GM23338 (cell line): ENCODE data around the gene NRXN2. TPM values are rescaled to one million over a fixed set of nuclear protein-coding genes. Genes with fewer than 3 reads are reported as not detected.

Source experiments
- ATAC-seq: fragments of 200-7000 bp; cut with Tn5 transposase; 3 replicates; pipeline ENCODE4 v1.9.1; 2020
- DNase-seq: peaks from one replicate; pipeline ENCODE4 v3.0.0-alpha.2; 2015; ENCODE audit warnings: low spot score
- H2AFZ ChIP-seq: fragments of 200-600 bp; sonication (generic); 2 replicates; pipeline ENCODE4 v1.8.0; 2016; ENCODE audit warnings: antibody characterized with exemption, mild to moderate bottlenecking, moderate library complexity
- H3F3A ChIP-seq: fragments of 200-600 bp; sonication (generic); replicated peaks from 2 replicates; pipeline ENCODE4 v1.8.0; 2017; ENCODE audit warnings: antibody characterized with exemption, mixed run types, low read depth
- H3K27ac ChIP-seq: fragments of 200-600 bp; sonication (generic); 2 replicates; pipeline ENCODE4 v1.6.1; 2016; ENCODE audit warnings: low read depth
- H3K27me3 ChIP-seq: fragments of 200-600 bp; sonication (generic); 2 replicates; pipeline ENCODE4 v1.8.0; 2016; ENCODE audit warnings: mild to moderate bottlenecking, mixed run types, moderate library complexity; ENCODE audit not compliant: insufficient read depth
- H3K36me3 ChIP-seq: fragments of 200-600 bp; sonication (generic); 2 replicates; pipeline ENCODE4 v1.8.0; 2016; ENCODE audit warnings: mild to moderate bottlenecking; ENCODE audit not compliant: insufficient read depth
- H3K4me1 ChIP-seq: fragments of 200-600 bp; sonication (generic); 2 replicates; pipeline ENCODE4 v1.8.0; 2016; ENCODE audit warnings: mild to moderate bottlenecking, moderate library complexity; ENCODE audit not compliant: insufficient read depth
- H3K4me2 ChIP-seq: fragments of 200-600 bp; sonication (generic); 2 replicates; pipeline ENCODE4 v1.7.1; 2017; ENCODE audit warnings: mixed run types
- H3K4me3 ChIP-seq: fragments of 200-600 bp; sonication (generic); 2 replicates; pipeline ENCODE4 v1.6.1; 2016; ENCODE audit warnings: mixed run types
- H3K79me2 ChIP-seq: fragments of 200-600 bp; sonication (generic); replicated peaks from 2 replicates; pipeline ENCODE4 v1.8.0; 2017; ENCODE audit warnings: mild to moderate bottlenecking; ENCODE audit not compliant: insufficient read depth
- H3K9me2 ChIP-seq: fragments of 200-600 bp; sonication (generic); 2 replicates; pipeline ENCODE4 v1.8.0; 2017; ENCODE audit not compliant: insufficient read depth
- H4K20me1 ChIP-seq: fragments of 200-600 bp; sonication (generic); replicated peaks from 2 replicates; pipeline ENCODE4 v1.8.0; 2017; ENCODE audit warnings: mild to moderate bottlenecking; ENCODE audit not compliant: insufficient read depth
- H3K27ac Mint-ChIP-seq: 2 replicates; pipeline ENCODE4 v1.8.0; 2020; ENCODE audit warnings: inconsistent platforms, mild to moderate bottlenecking, moderate library complexity, mixed read lengths
- H3K27me3 Mint-ChIP-seq: 3 replicates; pipeline ENCODE4 v1.8.0; 2022; ENCODE audit warnings: low read depth, mild to moderate bottlenecking, moderate library complexity, mixed read lengths, inconsistent platforms; ENCODE audit not compliant: insufficient read depth, poor library complexity
- H3K36me3 Mint-ChIP-seq: 3 replicates; pipeline ENCODE4 v1.8.0; 2021; ENCODE audit warnings: low read depth, mild to moderate bottlenecking, inconsistent platforms, moderate library complexity, mixed read lengths
- H3K4me1 Mint-ChIP-seq: 3 replicates; pipeline ENCODE4 v1.8.0; 2020; ENCODE audit warnings: mild to moderate bottlenecking, inconsistent platforms, mixed read lengths
- H3K4me3 Mint-ChIP-seq: 3 replicates; pipeline ENCODE4 v1.8.0; 2021; ENCODE audit warnings: moderate library complexity, mild to moderate bottlenecking, inconsistent platforms, mixed read lengths
- H3K9me3 Mint-ChIP-seq: 3 replicates; pipeline ENCODE4 v1.8.0; 2020; ENCODE audit warnings: moderate library complexity, mild to moderate bottlenecking, inconsistent platforms, mixed read lengths
- CREB1 ChIP-seq: fragments of 250-450 bp; sonication (Bioruptor Pico); IDR thresholded peaks from 2 replicates; pipeline ENCODE4 v1.5.0; 2020; ENCODE audit warnings: low read depth, mild to moderate bottlenecking, moderate library complexity
- EZH2 ChIP-seq: fragments of 200-600 bp; sonication (generic); IDR thresholded peaks from one replicate; pipeline ENCODE4 v1.8.0; 2017; ENCODE audit warnings: antibody characterized with exemption, mild to moderate bottlenecking, low read depth; ENCODE audit not compliant: unreplicated experiment
- EZH2phosphoT487 ChIP-seq: fragments of 200-600 bp; sonication (generic); IDR thresholded peaks from one replicate; pipeline ENCODE4 v1.8.1; 2018; ENCODE audit warnings: antibody characterized with exemption; ENCODE audit not compliant: unreplicated experiment
- JUNB ChIP-seq: IDR thresholded peaks from one replicate; pipeline ENCODE4 v1.6.1; 2016; ENCODE audit warnings: antibody characterized with exemption; ENCODE audit not compliant: unreplicated experiment
- NANOG ChIP-seq: IDR thresholded peaks from 2 replicates; pipeline ENCODE4 v1.6.1; 2016; ENCODE audit warnings: antibody characterized with exemption, borderline replicate concordance
- STAT1 ChIP-seq: IDR thresholded peaks from one replicate; pipeline ENCODE4 v1.6.1; 2016; ENCODE audit warnings: antibody characterized with exemption; ENCODE audit not compliant: unreplicated experiment
- ZNF114 ChIP-seq: fragments of 250-450 bp; sonication (Bioruptor Pico); IDR thresholded peaks from 2 replicates; pipeline ENCODE4 v1.5.0; 2020; ENCODE audit warnings: mild to moderate bottlenecking, moderate library complexity
- ZNF331 ChIP-seq: fragments of 250-450 bp; sonication (Bioruptor Pico); IDR thresholded peaks from 2 replicates; pipeline ENCODE4 v1.5.0; 2020; ENCODE audit warnings: low read depth, mild to moderate bottlenecking, moderate library complexity
- polyA plus RNA-seq: library from polyadenylated mRNA; unstranded; fragments of >200 nt; fragmentation: Nextera tagmentation; extraction: Ambion mirVana; gene quantifications from 2 replicates; pipeline ENCODE4 v1.2.1, GENCODE V29; 2016
- total RNA-seq: library from RNA; depleted of rRNA; stranded (reverse); fragments of >200 nt; shearing (Covaris generic); gene quantifications from 2 replicates; pipeline ENCODE4 v1.2.3, GENCODE V29; 2014
- TF ChIP-seq, protein P1 (sequence below): IDR thresholded peaks from one replicate; pipeline ENCODE4 v1.6.1; 2018; ENCODE audit warnings: antibody characterized with exemption; ENCODE audit not compliant: unreplicated experiment
- TF ChIP-seq, protein P2 (sequence below), 2 experiments: fragments of 200-600 bp in 1 of 2; sonication (generic) in 1 of 2; conservative IDR thresholded peaks; 2 replicates each; pipeline versions ENCODE4 v1.5.1 to v1.6.1; 2016 to 2017; ENCODE audit warnings: antibody characterized with exemption in 2 of 2, low read depth in 2 of 2, mild to moderate bottlenecking in 2 of 2, moderate library complexity in 1 of 2
- TF ChIP-seq, protein P3 (sequence below): IDR thresholded peaks from 2 replicates; pipeline ENCODE4 v1.6.1; 2016; ENCODE audit warnings: antibody characterized with exemption
- TF ChIP-seq, protein P4 (sequence below): fragments of 250-450 bp; sonication (Bioruptor Pico); IDR thresholded peaks from 2 replicates; pipeline ENCODE4 v1.5.0; 2020; ENCODE audit warnings: mild to moderate bottlenecking, moderate library complexity

NRXN2 gene
- total and polyA plus RNA-seq, 2 experiments from 2014 or later: 3.4 to 17.0 TPM

DNA sequence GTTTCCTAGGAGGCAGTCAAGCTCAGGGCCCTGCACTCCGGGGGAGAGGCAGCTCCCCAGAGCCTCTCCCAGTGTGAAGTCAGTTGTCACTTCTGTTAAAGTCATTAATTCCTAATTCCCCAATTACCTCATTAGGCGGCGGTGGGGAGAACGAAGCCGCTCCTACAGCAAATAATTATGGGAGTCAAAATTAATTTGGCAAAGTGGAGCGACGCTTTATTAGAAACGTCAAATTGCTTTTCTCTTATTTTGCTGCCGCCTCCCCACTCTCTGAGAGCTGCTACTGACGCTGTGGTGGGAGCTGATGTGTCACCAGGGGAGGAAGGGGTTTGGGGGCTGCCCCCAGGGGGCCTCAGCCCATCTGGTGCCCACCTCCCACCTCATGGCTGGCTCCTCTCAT is 90.3 kb downstream of the NRXN2 start:
- ATAC-seq (no peak), DNase-seq (no peak)
- no peaks in the 10 kb centered on the region; the same call in 1 of the 2 replicates for H4K20me1 ChIP-seq
- no peaks in the 10 kb centered on the region for H3K36me3 ChIP-seq
- Mint-ChIP-seq H3K27me3 (peaks cover 21% of the 10 kb centered on the region), H3K36me3 (peaks cover 6% of the 10 kb centered on the region; the same call in 1 of the 3 replicates), H3K4me3 (no peak overlapping the region), H3K9me3 (no peaks in the 10 kb centered on the region; the same call in 2 of the 3 replicates), H3K27ac (no peak overlapping the region), H3K4me1 (peaks cover 23% of the 10 kb centered on the region)
- no peak overlapping the region for H3K27ac ChIP-seq
- H3K27me3 ChIP-seq: peaks cover 16% of the 10 kb centered on the region
- no peaks in the 10 kb centered on the region for H3K79me2 ChIP-seq
- H3F3A ChIP-seq: 0 out of 2 replicates have a peak, but pooled peaks cover 3% of the 10 kb centered on the region
- no peak overlapping the region for H3K4me2 ChIP-seq
- TF ChIP-seq, protein P1, sequence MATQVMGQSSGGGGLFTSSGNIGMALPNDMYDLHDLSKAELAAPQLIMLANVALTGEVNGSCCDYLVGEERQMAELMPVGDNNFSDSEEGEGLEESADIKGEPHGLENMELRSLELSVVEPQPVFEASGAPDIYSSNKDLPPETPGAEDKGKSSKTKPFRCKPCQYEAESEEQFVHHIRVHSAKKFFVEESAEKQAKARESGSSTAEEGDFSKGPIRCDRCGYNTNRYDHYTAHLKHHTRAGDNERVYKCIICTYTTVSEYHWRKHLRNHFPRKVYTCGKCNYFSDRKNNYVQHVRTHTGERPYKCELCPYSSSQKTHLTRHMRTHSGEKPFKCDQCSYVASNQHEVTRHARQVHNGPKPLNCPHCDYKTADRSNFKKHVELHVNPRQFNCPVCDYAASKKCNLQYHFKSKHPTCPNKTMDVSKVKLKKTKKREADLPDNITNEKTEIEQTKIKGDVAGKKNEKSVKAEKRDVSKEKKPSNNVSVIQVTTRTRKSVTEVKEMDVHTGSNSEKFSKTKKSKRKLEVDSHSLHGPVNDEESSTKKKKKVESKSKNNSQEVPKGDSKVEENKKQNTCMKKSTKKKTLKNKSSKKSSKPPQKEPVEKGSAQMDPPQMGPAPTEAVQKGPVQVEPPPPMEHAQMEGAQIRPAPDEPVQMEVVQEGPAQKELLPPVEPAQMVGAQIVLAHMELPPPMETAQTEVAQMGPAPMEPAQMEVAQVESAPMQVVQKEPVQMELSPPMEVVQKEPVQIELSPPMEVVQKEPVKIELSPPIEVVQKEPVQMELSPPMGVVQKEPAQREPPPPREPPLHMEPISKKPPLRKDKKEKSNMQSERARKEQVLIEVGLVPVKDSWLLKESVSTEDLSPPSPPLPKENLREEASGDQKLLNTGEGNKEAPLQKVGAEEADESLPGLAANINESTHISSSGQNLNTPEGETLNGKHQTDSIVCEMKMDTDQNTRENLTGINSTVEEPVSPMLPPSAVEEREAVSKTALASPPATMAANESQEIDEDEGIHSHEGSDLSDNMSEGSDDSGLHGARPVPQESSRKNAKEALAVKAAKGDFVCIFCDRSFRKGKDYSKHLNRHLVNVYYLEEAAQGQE: no peak
- no peak for TF ChIP-seq CREB1 (CRISPR knock-in tag)
- TF ChIP-seq, protein P2, sequence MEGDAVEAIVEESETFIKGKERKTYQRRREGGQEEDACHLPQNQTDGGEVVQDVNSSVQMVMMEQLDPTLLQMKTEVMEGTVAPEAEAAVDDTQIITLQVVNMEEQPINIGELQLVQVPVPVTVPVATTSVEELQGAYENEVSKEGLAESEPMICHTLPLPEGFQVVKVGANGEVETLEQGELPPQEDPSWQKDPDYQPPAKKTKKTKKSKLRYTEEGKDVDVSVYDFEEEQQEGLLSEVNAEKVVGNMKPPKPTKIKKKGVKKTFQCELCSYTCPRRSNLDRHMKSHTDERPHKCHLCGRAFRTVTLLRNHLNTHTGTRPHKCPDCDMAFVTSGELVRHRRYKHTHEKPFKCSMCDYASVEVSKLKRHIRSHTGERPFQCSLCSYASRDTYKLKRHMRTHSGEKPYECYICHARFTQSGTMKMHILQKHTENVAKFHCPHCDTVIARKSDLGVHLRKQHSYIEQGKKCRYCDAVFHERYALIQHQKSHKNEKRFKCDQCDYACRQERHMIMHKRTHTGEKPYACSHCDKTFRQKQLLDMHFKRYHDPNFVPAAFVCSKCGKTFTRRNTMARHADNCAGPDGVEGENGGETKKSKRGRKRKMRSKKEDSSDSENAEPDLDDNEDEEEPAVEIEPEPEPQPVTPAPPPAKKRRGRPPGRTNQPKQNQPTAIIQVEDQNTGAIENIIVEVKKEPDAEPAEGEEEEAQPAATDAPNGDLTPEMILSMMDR (conservative IDR thresholded peaks at IDR 0.05; ENCODE audit: low read depth in 2 of 2): no peak
- no peak for TF ChIP-seq EZH2phosphoT487
- no peak for TF ChIP-seq NANOG
- no peak for TF ChIP-seq ZNF114 (CRISPR knock-in tag)
- TF ChIP-seq, protein P3, sequence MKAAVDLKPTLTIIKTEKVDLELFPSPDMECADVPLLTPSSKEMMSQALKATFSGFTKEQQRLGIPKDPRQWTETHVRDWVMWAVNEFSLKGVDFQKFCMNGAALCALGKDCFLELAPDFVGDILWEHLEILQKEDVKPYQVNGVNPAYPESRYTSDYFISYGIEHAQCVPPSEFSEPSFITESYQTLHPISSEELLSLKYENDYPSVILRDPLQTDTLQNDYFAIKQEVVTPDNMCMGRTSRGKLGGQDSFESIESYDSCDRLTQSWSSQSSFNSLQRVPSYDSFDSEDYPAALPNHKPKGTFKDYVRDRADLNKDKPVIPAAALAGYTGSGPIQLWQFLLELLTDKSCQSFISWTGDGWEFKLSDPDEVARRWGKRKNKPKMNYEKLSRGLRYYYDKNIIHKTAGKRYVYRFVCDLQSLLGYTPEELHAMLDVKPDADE: no peak
- no peak for TF ChIP-seq EZH2
- no peak for TF ChIP-seq JUNB
- TF ChIP-seq, protein P4, sequence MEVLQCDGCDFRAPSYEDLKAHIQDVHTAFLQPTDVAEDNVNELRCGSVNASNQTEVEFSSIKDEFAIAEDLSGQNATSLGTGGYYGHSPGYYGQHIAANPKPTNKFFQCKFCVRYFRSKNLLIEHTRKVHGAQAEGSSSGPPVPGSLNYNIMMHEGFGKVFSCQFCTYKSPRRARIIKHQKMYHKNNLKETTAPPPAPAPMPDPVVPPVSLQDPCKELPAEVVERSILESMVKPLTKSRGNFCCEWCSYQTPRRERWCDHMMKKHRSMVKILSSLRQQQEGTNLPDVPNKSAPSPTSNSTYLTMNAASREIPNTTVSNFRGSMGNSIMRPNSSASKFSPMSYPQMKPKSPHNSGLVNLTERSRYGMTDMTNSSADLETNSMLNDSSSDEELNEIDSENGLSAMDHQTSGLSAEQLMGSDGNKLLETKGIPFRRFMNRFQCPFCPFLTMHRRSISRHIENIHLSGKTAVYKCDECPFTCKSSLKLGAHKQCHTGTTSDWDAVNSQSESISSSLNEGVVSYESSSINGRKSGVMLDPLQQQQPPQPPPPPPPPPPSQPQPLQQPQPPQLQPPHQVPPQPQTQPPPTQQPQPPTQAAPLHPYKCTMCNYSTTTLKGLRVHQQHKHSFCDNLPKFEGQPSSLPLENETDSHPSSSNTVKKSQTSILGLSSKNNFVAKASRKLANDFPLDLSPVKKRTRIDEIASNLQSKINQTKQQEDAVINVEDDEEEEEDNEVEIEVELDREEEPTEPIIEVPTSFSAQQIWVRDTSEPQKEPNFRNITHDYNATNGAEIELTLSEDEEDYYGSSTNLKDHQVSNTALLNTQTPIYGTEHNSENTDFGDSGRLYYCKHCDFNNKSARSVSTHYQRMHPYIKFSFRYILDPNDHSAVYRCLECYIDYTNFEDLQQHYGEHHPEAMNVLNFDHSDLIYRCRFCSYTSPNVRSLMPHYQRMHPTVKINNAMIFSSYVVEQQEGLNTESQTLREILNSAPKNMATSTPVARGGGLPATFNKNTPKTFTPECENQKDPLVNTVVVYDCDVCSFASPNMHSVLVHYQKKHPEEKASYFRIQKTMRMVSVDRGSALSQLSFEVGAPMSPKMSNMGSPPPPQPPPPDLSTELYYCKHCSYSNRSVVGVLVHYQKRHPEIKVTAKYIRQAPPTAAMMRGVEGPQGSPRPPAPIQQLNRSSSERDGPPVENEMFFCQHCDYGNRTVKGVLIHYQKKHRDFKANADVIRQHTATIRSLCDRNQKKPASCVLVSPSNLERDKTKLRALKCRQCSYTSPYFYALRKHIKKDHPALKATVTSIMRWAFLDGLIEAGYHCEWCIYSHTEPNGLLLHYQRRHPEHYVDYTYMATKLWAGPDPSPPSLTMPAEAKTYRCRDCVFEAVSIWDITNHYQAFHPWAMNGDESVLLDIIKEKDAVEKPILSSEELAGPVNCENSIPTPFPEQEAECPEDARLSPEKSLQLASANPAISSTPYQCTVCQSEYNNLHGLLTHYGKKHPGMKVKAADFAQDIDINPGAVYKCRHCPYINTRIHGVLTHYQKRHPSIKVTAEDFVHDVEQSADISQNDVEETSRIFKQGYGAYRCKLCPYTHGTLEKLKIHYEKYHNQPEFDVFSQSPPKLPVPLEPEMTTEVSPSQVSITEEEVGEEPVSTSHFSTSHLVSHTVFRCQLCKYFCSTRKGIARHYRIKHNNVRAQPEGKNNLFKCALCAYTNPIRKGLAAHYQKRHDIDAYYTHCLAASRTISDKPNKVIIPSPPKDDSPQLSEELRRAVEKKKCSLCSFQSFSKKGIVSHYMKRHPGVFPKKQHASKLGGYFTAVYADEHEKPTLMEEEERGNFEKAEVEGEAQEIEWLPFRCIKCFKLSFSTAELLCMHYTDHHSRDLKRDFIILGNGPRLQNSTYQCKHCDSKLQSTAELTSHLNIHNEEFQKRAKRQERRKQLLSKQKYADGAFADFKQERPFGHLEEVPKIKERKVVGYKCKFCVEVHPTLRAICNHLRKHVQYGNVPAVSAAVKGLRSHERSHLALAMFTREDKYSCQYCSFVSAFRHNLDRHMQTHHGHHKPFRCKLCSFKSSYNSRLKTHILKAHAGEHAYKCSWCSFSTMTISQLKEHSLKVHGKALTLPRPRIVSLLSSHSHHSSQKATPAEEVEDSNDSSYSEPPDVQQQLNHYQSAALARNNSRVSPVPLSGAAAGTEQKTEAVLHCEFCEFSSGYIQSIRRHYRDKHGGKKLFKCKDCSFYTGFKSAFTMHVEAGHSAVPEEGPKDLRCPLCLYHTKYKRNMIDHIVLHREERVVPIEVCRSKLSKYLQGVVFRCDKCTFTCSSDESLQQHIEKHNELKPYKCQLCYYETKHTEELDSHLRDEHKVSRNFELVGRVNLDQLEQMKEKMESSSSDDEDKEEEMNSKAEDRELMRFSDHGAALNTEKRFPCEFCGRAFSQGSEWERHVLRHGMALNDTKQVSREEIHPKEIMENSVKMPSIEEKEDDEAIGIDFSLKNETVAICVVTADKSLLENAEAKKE: no peak
- TF ChIP-seq STAT1: no peak
- no peak for TF ChIP-seq ZNF331 (CRISPR knock-in tag)
- H2AFZ ChIP-seq: no peak overlapping the region
- no peak overlapping the region for H3K4me3 ChIP-seq
- H3K4me1 ChIP-seq: peaks cover 8% of the 10 kb centered on the region
- no peaks in the 10 kb centered on the region for H3K9me2 ChIP-seq
